OCI-LY7 (cell line): Measurements from ENCODE around the gene GNAQ.

Source experiments
- EZH2phosphoT487 ChIP-seq: fragments of 200-600 bp; sonication (generic); IDR thresholded peaks from 2 replicates; pipeline ENCODE4 v1.6.1; 2018; ENCODE audit warnings: low read depth, borderline replicate concordance, mild to moderate bottlenecking, mixed run types, antibody characterized with exemption, low read length, moderate library complexity, mixed read lengths
- TF ChIP-seq, protein P1 (sequence below): fragments of 200-600 bp; sonication (generic); conservative IDR thresholded peaks from 2 replicates; pipeline ENCODE4 v1.5.1; 2014; ENCODE audit warnings: mild to moderate bottlenecking, antibody characterized with exemption, low read length, moderate library complexity, mixed read lengths

GRCh38 chr9:77750981-77751340 lies 280.6 kb downstream of the GNAQ start:
- TF ChIP-seq, protein P1, sequence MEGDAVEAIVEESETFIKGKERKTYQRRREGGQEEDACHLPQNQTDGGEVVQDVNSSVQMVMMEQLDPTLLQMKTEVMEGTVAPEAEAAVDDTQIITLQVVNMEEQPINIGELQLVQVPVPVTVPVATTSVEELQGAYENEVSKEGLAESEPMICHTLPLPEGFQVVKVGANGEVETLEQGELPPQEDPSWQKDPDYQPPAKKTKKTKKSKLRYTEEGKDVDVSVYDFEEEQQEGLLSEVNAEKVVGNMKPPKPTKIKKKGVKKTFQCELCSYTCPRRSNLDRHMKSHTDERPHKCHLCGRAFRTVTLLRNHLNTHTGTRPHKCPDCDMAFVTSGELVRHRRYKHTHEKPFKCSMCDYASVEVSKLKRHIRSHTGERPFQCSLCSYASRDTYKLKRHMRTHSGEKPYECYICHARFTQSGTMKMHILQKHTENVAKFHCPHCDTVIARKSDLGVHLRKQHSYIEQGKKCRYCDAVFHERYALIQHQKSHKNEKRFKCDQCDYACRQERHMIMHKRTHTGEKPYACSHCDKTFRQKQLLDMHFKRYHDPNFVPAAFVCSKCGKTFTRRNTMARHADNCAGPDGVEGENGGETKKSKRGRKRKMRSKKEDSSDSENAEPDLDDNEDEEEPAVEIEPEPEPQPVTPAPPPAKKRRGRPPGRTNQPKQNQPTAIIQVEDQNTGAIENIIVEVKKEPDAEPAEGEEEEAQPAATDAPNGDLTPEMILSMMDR, result no peak
- no peak for TF ChIP-seq EZH2phosphoT487
